ENCODE data around the gene PATL2.
"Not testable (repeated sequence)": the region's sequence is repeated elsewhere in the genome, so short reads cannot be mapped to it uniquely, and the experiment has no call there.

PATL2 gene

DNA sequence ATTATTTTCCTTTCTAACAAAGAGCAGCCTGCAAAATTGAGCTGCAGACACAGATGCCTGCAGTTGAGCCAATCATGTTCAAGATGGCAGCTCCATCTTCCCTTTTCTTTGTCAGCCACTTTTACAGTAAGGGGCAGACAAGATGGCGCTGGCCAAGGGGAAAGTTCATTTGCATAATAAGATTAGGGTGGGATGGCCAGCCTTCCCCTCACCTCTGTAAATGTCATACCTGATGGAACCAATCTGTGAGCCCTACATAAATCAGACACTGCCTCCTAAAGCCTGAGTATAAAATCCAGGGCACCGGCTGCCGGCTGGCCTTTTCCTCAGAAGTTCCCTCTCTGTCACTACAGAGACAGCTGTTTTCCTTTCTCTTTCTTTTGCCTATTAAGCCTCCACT, 15.8 kb downstream of the PATL2 start:
- H3K9ac ChIP-seq (ENCODE audit: low read length) = no peak overlapping the region
- H3K9me3 ChIP-seq (ENCODE audit: low read length) = no peaks in the 10 kb centered on the region
- no peaks in the 10 kb centered on the region for H3K79me2 ChIP-seq (ENCODE audit: insufficient read depth, low read length)
- no peaks in the 10 kb centered on the region for H4K20me1 ChIP-seq (ENCODE audit: insufficient read depth, low read length)
- no peaks in the 10 kb centered on the region for H3K27me3 ChIP-seq (ENCODE audit: insufficient read depth, low read length)
- H3K4me2 ChIP-seq (ENCODE audit: low read length) = no peak overlapping the region
- no peak for TF ChIP-seq EZH2 (IDR thresholded peaks at IDR 0.05; ENCODE audit: borderline replicate concordance, low read length)
- TF ChIP-seq, protein P1, sequence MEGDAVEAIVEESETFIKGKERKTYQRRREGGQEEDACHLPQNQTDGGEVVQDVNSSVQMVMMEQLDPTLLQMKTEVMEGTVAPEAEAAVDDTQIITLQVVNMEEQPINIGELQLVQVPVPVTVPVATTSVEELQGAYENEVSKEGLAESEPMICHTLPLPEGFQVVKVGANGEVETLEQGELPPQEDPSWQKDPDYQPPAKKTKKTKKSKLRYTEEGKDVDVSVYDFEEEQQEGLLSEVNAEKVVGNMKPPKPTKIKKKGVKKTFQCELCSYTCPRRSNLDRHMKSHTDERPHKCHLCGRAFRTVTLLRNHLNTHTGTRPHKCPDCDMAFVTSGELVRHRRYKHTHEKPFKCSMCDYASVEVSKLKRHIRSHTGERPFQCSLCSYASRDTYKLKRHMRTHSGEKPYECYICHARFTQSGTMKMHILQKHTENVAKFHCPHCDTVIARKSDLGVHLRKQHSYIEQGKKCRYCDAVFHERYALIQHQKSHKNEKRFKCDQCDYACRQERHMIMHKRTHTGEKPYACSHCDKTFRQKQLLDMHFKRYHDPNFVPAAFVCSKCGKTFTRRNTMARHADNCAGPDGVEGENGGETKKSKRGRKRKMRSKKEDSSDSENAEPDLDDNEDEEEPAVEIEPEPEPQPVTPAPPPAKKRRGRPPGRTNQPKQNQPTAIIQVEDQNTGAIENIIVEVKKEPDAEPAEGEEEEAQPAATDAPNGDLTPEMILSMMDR (IDR thresholded peaks at IDR 0.05; ENCODE audit: low read length) = no peak
- H3K27ac ChIP-seq (ENCODE audit: low read depth, low read length, poor library complexity, severe bottlenecking) = no peak overlapping the region
- H3K4me1 ChIP-seq (ENCODE audit: insufficient read depth, low read length, severe bottlenecking) = peaks cover 8% of the 10 kb centered on the region
- no peak overlapping the region for H2AFZ ChIP-seq (ENCODE audit: low read length)
- no peaks in the 10 kb centered on the region for H3K9me2 ChIP-seq (ENCODE audit: low read depth, low read length)
- H3K4me3 ChIP-seq (ENCODE audit: low read depth, low read length, poor library complexity, severe bottlenecking) = no peak overlapping the region
- H3K36me3 ChIP-seq (ENCODE audit: insufficient read depth, low read length) = no peaks in the 10 kb centered on the region
- H3F3A ChIP-seq (ENCODE audit: insufficient read depth, low read length) = no peaks in the 10 kb centered on the region; the same call in 1 of the 2 replicates

DNA sequence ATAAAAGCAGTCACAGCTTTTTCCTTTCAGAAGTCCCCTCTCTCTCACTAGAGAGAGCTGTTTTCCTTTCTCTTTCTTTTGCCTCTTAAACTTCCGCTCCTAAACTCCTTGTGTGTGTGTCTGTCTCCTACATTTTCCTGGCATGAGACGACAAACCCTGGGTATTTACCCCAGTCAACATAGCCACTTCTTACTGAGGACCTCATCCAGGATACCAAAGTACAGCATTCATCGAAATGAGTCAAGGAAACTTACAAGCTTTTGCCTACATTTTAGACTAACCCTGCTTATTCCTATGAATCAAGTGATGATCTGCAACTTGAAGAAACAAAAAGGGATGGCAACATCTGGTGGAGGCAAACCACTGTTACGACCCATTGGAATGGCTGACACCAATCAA, 16.7 kb downstream of the PATL2 start:
- Histone ChIP-seq H3K4me3 (ENCODE audit: low read depth, low read length, poor library complexity, severe bottlenecking) (no peak overlapping the region), H3K9ac (ENCODE audit: low read length) (no peak overlapping the region), H3K9me3 (ENCODE audit: low read length) (no peaks in the 10 kb centered on the region), H3F3A (ENCODE audit: insufficient read depth, low read length) (no peaks in the 10 kb centered on the region; the same call in 1 of the 2 replicates), H3K4me2 (ENCODE audit: low read length) (no peak overlapping the region), H3K27me3 (ENCODE audit: insufficient read depth, low read length) (no peaks in the 10 kb centered on the region), H3K9me2 (ENCODE audit: low read depth, low read length) (no peaks in the 10 kb centered on the region), H3K36me3 (ENCODE audit: insufficient read depth, low read length) (no peaks in the 10 kb centered on the region), H2AFZ (ENCODE audit: low read length) (peak overlapping the region; percentile 96), H3K79me2 (ENCODE audit: insufficient read depth, low read length) (no peaks in the 10 kb centered on the region), H3K27ac (ENCODE audit: low read depth, low read length, poor library complexity, severe bottlenecking) (no peak overlapping the region), H3K4me1 (ENCODE audit: insufficient read depth, low read length, severe bottlenecking) (peaks cover 8% of the 10 kb centered on the region), H4K20me1 (ENCODE audit: insufficient read depth, low read length) (no peaks in the 10 kb centered on the region)
- no peak for TF ChIP-seq EZH2 (IDR thresholded peaks at IDR 0.05; ENCODE audit: borderline replicate concordance, low read length)
- TF ChIP-seq, protein P1 (IDR thresholded peaks at IDR 0.05; ENCODE audit: low read length) = no peak

DNA sequence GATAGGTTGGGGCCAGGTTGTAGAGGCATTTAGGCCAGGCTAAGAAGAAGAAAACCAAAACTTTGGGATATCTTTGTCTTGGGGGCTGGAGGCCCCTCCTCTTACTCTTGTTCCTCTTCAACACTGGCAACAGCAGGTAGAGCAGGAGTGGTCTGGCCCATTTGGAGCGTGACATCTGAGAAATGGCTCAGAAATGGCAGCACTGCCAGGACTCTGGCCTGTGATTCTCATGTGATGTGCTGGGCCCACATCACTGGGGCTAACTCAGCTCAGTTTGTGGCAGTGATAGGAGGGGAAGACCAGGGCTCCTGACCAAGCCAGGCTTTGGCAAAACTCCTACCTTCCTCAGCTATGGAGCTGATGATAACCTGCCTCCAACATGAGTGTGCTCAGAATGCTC, 18.5 kb downstream of the PATL2 start:
- Histone ChIP-seq H3K79me2 (ENCODE audit: insufficient read depth, low read length) (no peaks in the 10 kb centered on the region), H3F3A (ENCODE audit: insufficient read depth, low read length) (no peaks in the 10 kb centered on the region; the same call in 1 of the 2 replicates), H3K9ac (ENCODE audit: low read length) (no peak overlapping the region), H3K9me2 (ENCODE audit: low read depth, low read length) (no peaks in the 10 kb centered on the region), H3K4me1 (ENCODE audit: insufficient read depth, low read length, severe bottlenecking) (peaks cover 8% of the 10 kb centered on the region), H3K9me3 (ENCODE audit: low read length) (no peaks in the 10 kb centered on the region), H4K20me1 (ENCODE audit: insufficient read depth, low read length) (no peaks in the 10 kb centered on the region), H3K4me2 (ENCODE audit: low read length) (no peak overlapping the region), H3K4me3 (ENCODE audit: low read depth, low read length, poor library complexity, severe bottlenecking) (no peak overlapping the region), H3K27ac (ENCODE audit: low read depth, low read length, poor library complexity, severe bottlenecking) (no peak overlapping the region), H3K36me3 (ENCODE audit: insufficient read depth, low read length) (no peaks in the 10 kb centered on the region), H3K27me3 (ENCODE audit: insufficient read depth, low read length) (no peaks in the 10 kb centered on the region), H2AFZ (ENCODE audit: low read length) (no peak overlapping the region)
- TF ChIP-seq, protein P1 (IDR thresholded peaks at IDR 0.05; ENCODE audit: low read length) = no peak
- no peak for TF ChIP-seq EZH2 (IDR thresholded peaks at IDR 0.05; ENCODE audit: borderline replicate concordance, low read length)

DNA sequence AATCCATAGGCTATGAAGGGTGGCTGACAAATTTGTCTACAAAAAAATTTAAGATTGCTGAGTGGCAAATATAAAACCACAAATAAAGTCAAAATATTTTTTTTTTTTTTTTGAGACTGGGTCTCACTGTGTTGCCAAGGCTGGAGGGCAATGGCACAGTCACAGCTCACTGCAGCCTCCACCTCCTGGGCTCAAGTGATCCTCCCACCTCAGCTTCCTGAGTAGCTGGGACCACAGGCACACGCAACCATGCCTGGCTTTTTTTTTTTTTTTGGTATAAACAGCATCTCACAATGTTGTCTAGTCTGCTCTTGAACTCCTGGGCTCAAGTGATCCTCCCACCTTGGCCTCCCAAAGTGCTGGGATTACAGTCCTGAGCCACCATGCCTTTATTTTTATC, 20.9 kb downstream of the PATL2 start:
- H3K9me2 ChIP-seq (ENCODE audit: low read depth, low read length); H3K4me2 ChIP-seq (ENCODE audit: low read length); H3K4me1 ChIP-seq (ENCODE audit: insufficient read depth, low read length, severe bottlenecking): not testable (repeated sequence)

DNA sequence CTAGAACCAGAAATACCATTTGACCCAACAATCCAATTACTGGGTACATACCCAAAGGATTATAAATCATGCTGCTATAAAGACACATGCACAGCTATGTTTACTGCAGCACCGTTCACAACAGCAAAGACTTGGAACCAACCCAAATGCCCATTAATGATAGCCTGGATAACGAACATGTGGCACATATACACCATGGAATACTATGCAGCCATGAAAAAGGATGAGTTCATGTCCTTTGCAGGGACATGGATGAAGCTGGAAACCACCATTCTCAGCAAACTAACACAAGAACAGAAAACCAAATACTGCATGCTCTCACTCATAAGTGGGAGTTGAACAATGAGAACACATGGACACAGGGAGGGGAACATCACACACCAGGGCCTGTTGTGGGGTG, 21.8 kb downstream of the PATL2 start:
- not testable (repeated sequence) for H3K9ac ChIP-seq (ENCODE audit: low read length); H3K9me2 ChIP-seq (ENCODE audit: low read depth, low read length); H3K79me2 ChIP-seq (ENCODE audit: insufficient read depth, low read length); H3K27ac ChIP-seq (ENCODE audit: low read depth, low read length, poor library complexity, severe bottlenecking); H2AFZ ChIP-seq (ENCODE audit: low read length); H3K27me3 ChIP-seq (ENCODE audit: insufficient read depth, low read length); H3K4me3 ChIP-seq (ENCODE audit: low read depth, low read length, poor library complexity, severe bottlenecking); H3K4me2 ChIP-seq (ENCODE audit: low read length); H4K20me1 ChIP-seq (ENCODE audit: insufficient read depth, low read length); H3K36me3 ChIP-seq (ENCODE audit: insufficient read depth, low read length); H3K4me1 ChIP-seq (ENCODE audit: insufficient read depth, low read length, severe bottlenecking); H3F3A ChIP-seq (ENCODE audit: insufficient read depth, low read length); H3K9me3 ChIP-seq (ENCODE audit: low read length)

More for the DNA sequence above, 20.9 kb downstream of the PATL2 start:
- H3F3A ChIP-seq (ENCODE audit: insufficient read depth, low read length); H3K27ac ChIP-seq (ENCODE audit: low read depth, low read length, poor library complexity, severe bottlenecking); H3K27me3 ChIP-seq (ENCODE audit: insufficient read depth, low read length); H3K36me3 ChIP-seq (ENCODE audit: insufficient read depth, low read length); H3K9ac ChIP-seq (ENCODE audit: low read length); H3K79me2 ChIP-seq (ENCODE audit: insufficient read depth, low read length); H2AFZ ChIP-seq (ENCODE audit: low read length); H3K4me3 ChIP-seq (ENCODE audit: low read depth, low read length, poor library complexity, severe bottlenecking); H4K20me1 ChIP-seq (ENCODE audit: insufficient read depth, low read length); H3K9me3 ChIP-seq (ENCODE audit: low read length): not testable (repeated sequence)
